ENCODE results near the gene HOTAIR. TPM values are rescaled to one million over a fixed set of nuclear protein-coding genes. Genes with fewer than 3 reads are reported as not detected.

Gene HOTAIR
- total RNA-seq, 1 donor from 2014 or later, result not detected

DNA sequence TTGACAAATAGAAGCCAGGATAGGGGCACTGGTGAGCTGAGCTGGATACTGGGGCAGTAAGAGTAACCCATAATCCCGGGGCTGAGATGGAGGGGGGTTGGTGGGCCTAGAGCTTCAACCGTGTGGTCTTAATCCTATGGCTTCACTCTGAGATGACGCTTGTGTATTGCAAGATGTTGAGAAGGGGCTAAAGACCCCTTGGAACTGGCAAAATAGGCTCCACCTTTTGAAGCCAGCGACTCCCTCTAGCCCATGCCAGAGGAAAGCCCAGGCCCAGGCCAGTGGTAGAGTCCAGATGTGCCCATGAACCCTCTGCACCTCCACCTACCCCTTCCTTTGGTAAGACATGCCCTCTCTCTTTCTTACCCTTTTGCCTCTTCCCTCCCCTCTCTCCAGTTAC, 15.4 kb downstream of the HOTAIR start:
- H3K36me3 Mint-ChIP-seq (ENCODE audit: low read depth, unreplicated experiment), result peaks cover 4% of the 10 kb centered on the region
- no peaks in the 10 kb centered on the region for H3K4me1 ChIP-seq (ENCODE audit: insufficient read depth, low read length)
- no peak overlapping the region for H3K4me3 Mint-ChIP-seq (ENCODE audit: unreplicated experiment)
- no peak for TF ChIP-seq EZH2 (IDR thresholded peaks at IDR 0.05; ENCODE audit: insufficient read depth, low read length)
- TF ChIP-seq, protein P1, sequence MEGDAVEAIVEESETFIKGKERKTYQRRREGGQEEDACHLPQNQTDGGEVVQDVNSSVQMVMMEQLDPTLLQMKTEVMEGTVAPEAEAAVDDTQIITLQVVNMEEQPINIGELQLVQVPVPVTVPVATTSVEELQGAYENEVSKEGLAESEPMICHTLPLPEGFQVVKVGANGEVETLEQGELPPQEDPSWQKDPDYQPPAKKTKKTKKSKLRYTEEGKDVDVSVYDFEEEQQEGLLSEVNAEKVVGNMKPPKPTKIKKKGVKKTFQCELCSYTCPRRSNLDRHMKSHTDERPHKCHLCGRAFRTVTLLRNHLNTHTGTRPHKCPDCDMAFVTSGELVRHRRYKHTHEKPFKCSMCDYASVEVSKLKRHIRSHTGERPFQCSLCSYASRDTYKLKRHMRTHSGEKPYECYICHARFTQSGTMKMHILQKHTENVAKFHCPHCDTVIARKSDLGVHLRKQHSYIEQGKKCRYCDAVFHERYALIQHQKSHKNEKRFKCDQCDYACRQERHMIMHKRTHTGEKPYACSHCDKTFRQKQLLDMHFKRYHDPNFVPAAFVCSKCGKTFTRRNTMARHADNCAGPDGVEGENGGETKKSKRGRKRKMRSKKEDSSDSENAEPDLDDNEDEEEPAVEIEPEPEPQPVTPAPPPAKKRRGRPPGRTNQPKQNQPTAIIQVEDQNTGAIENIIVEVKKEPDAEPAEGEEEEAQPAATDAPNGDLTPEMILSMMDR (IDR thresholded peaks at IDR 0.05; ENCODE audit: insufficient read depth, low read depth, low read length), result no peak
- no peak overlapping the region for H2AFZ ChIP-seq (ENCODE audit: low read depth, low read length)
- no peak overlapping the region for H3K9ac ChIP-seq (ENCODE audit: low read length)
- no peaks in the 10 kb centered on the region for H3K36me3 ChIP-seq (ENCODE audit: insufficient read depth, low read length)
- H3K4me2 ChIP-seq (ENCODE audit: low read length), result no peak overlapping the region
- H4K20me1 ChIP-seq (ENCODE audit: insufficient read depth, low read length), result no peaks in the 10 kb centered on the region
- peaks cover 7% of the 10 kb centered on the region for H3K9me3 ChIP-seq (ENCODE audit: insufficient read depth, low read depth, low read length)
- peaks cover 81% of the 10 kb centered on the region for H3K27me3 Mint-ChIP-seq (ENCODE audit: low read depth, unreplicated experiment)
- H3K4me1 Mint-ChIP-seq (ENCODE audit: low read depth, unreplicated experiment), result no peaks in the 10 kb centered on the region
- no peak overlapping the region for H3K27ac Mint-ChIP-seq (ENCODE audit: unreplicated experiment)
- no peaks in the 10 kb centered on the region for H3K79me2 ChIP-seq (ENCODE audit: insufficient read depth, low read length)
- no peak overlapping the region for H3K4me3 ChIP-seq (ENCODE audit: insufficient read depth, low read depth, low read length)
- DNase-seq (ENCODE audit: low read depth) (no peak), FAIRE-seq (no peak)
- H3K27ac ChIP-seq (ENCODE audit: low read depth, low read length), result no peak overlapping the region
- peaks cover 30% of the 10 kb centered on the region for H3K9me3 Mint-ChIP-seq (ENCODE audit: unreplicated experiment)
- H3K27me3 ChIP-seq (ENCODE audit: insufficient read depth, low read length), result peaks cover 91% of the 10 kb centered on the region

DNA sequence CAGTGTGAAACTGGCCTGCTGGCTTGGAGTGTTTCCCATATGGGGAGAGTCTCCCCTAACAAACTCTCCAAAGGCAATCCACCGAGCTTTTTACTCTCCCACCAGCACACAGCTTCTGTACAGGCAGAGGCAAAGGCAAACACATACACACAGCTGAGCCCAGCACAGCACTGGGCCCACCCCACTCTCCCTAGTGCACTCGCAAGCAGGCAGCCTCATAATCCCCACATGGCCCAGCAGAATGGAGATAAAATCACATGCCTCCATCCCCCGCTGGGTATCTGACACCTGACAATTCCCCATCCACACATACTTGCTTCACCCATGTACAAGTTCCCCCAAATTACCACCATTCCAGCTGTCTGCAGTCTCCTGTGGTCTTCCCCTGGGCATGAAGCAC, 16.6 kb downstream of the HOTAIR start:
- Histone ChIP-seq H3K4me2 (ENCODE audit: low read length) (no peak overlapping the region), H3K27ac (ENCODE audit: low read depth, low read length) (no peak overlapping the region), H3K4me3 (ENCODE audit: insufficient read depth, low read depth, low read length) (no peak overlapping the region), H3K27me3 (ENCODE audit: insufficient read depth, low read length) (peaks cover 92% of the 10 kb centered on the region), H3K36me3 (ENCODE audit: insufficient read depth, low read length) (no peaks in the 10 kb centered on the region), H2AFZ (ENCODE audit: low read depth, low read length) (no peak overlapping the region), H3K79me2 (ENCODE audit: insufficient read depth, low read length) (no peaks in the 10 kb centered on the region), H3K9ac (ENCODE audit: low read length) (no peak overlapping the region), H3K4me1 (ENCODE audit: insufficient read depth, low read length) (no peaks in the 10 kb centered on the region), H4K20me1 (ENCODE audit: insufficient read depth, low read length) (no peaks in the 10 kb centered on the region), H3K9me3 (ENCODE audit: insufficient read depth, low read depth, low read length) (peaks cover 7% of the 10 kb centered on the region)
- DNase-seq (ENCODE audit: low read depth) (no peak), FAIRE-seq (no peak)
- H3K36me3 Mint-ChIP-seq (ENCODE audit: low read depth, unreplicated experiment), result peaks cover 4% of the 10 kb centered on the region
- no peak overlapping the region for H3K4me3 Mint-ChIP-seq (ENCODE audit: unreplicated experiment)
- peaks cover 82% of the 10 kb centered on the region for H3K27me3 Mint-ChIP-seq (ENCODE audit: low read depth, unreplicated experiment)
- TF ChIP-seq, protein P1 (IDR thresholded peaks at IDR 0.05; ENCODE audit: insufficient read depth, low read depth, low read length), result no peak
- TF ChIP-seq EZH2 (IDR thresholded peaks at IDR 0.05; ENCODE audit: insufficient read depth, low read length), result no peak
- H3K9me3 Mint-ChIP-seq (ENCODE audit: unreplicated experiment), result peaks cover 33% of the 10 kb centered on the region
- H3K27ac Mint-ChIP-seq (ENCODE audit: unreplicated experiment), result peak overlapping the region; percentile 27
- H3K4me1 Mint-ChIP-seq (ENCODE audit: low read depth, unreplicated experiment), result no peaks in the 10 kb centered on the region

DNA sequence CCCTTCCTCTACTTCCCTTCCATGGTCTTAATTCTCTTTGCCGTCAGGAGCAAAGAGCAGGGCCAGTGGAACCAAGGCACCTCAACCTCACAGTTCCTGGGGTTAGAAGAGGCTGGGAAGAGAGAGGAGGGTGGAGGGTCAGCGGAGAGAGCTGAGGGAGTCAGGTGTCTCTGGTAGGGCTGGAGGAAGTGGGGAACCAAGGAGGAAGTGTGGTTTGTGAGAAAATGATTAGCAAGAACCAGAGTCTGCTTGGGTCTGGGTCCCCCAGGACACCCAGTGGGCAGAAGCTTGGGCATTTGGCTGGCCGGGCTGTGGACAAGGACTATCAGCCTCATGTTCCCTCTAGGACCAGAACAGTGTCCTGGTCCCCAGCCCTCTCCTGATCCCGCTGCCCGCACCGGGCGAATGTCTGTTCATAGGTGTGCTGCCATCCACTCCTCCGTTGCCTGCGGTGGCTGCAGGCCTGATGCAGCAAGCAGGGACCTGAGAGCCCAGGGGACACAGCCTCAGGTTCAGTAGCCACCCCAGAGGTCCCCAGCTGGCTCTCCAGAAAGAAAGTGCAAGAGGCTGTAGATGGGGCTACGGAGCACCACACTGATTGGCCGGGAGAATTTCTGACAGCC, 17.7 kb downstream of the HOTAIR start:
- Histone ChIP-seq H3K36me3 (ENCODE audit: insufficient read depth, low read length) (no peaks in the 10 kb centered on the region), H3K27ac (ENCODE audit: low read depth, low read length) (no peak overlapping the region), H3K9me3 (ENCODE audit: insufficient read depth, low read depth, low read length) (peaks cover 7% of the 10 kb centered on the region), H3K4me2 (ENCODE audit: low read length) (no peak overlapping the region), H3K9ac (ENCODE audit: low read length) (no peak overlapping the region), H2AFZ (ENCODE audit: low read depth, low read length) (no peak overlapping the region), H3K79me2 (ENCODE audit: insufficient read depth, low read length) (no peaks in the 10 kb centered on the region), H3K4me1 (ENCODE audit: insufficient read depth, low read length) (no peaks in the 10 kb centered on the region), H3K27me3 (ENCODE audit: insufficient read depth, low read length) (peaks cover 92% of the 10 kb centered on the region), H4K20me1 (ENCODE audit: insufficient read depth, low read length) (peaks cover 4% of the 10 kb centered on the region), H3K4me3 (ENCODE audit: insufficient read depth, low read depth, low read length) (no peak overlapping the region)
- Mint-ChIP-seq H3K9me3 (ENCODE audit: unreplicated experiment) (peaks cover 34% of the 10 kb centered on the region), H3K27me3 (ENCODE audit: low read depth, unreplicated experiment) (peaks cover 84% of the 10 kb centered on the region), H3K4me1 (ENCODE audit: low read depth, unreplicated experiment) (no peaks in the 10 kb centered on the region), H3K36me3 (ENCODE audit: low read depth, unreplicated experiment) (peaks cover 4% of the 10 kb centered on the region), H3K27ac (ENCODE audit: unreplicated experiment) (no peak overlapping the region), H3K4me3 (ENCODE audit: unreplicated experiment) (no peak overlapping the region)
- FAIRE-seq (no peak), DNase-seq (ENCODE audit: low read depth) (no peak)
- TF ChIP-seq, protein P1 (IDR thresholded peaks at IDR 0.05; ENCODE audit: insufficient read depth, low read depth, low read length), result no peak
- TF ChIP-seq EZH2 (IDR thresholded peaks at IDR 0.05; ENCODE audit: insufficient read depth, low read length), result peak; percentile 38

All from astrocyte (in vitro differentiated cells and primary cell).